HG02588 (cell line): ENCODE results near the gene RNF26.

Experiments used
- ATAC-seq: cut with Tn5 transposase; IDR thresholded peaks from one replicate; pipeline ENCODE4 v1.9.1; 2021; ENCODE audit warnings: mild to moderate bottlenecking, moderate library complexity; ENCODE audit not compliant: unreplicated experiment

Gene RNF26

GRCh38 chr11:119335655-119336543 is 1.6 kb downstream of the RNF26 start:
- no peak for ATAC-seq

GRCh38 chr11:119336744-119337469 is 2.6 kb downstream of the RNF26 start:
- no peak for ATAC-seq

GRCh38 chr11:119337581-119338317 is 3.4 kb downstream of the RNF26 start:
- no peak for ATAC-seq

- no peak for ATAC-seq
Observed at GRCh38 chr11:119338318-119338890, 4.1 kb downstream of the RNF26 start.

- ATAC-seq = no peak
Observed at GRCh38 chr11:119338965-119339588, 4.8 kb downstream of the RNF26 start.

- ATAC-seq = no peak
Observed at GRCh38 chr11:119339589-119340334, 5.4 kb downstream of the RNF26 start.

- no peak for ATAC-seq
Observed at GRCh38 chr11:119340335-119341221, 6.3 kb downstream of the RNF26 start, which contains the start of gene C1QTNF5. C1QTNF5 (minus strand) TSS chr11:119340883; CDS start chr11:119340397, 486 bp downstream.

GRCh38 chr11:119341222-119342022 is 7.1 kb downstream of the RNF26 start:
- no peak for ATAC-seq

GRCh38 chr11:119342023-119342300 is 7.6 kb downstream of the RNF26 start:
- no peak for ATAC-seq

- no peak for ATAC-seq
Observed at GRCh38 chr11:119342362-119343130, 8.2 kb downstream of the RNF26 start.

- no peak for ATAC-seq
Observed at GRCh38 chr11:119343726-119344125, 9.4 kb downstream of the RNF26 start.

GRCh38 chr11:119344291-119345010 is 10.1 kb downstream of the RNF26 start:
- ATAC-seq = no peak

GRCh38 chr11:119345685-119346084 is 11.4 kb downstream of the RNF26 start:
- ATAC-seq = no peak

GRCh38 chr11:119346605-119347004 is 12.3 kb downstream of the RNF26 start, which contains the start of gene MFRP:
MFRP (minus strand) TSS chr11:119346705; CDS start chr11:119346513, 192 bp downstream.
- ATAC-seq = no peak

GRCh38 chr11:119347242-119347641 is 12.9 kb downstream of the RNF26 start:
- ATAC-seq = no peak

- no peak for ATAC-seq
Observed at GRCh38 chr11:119347940-119348605, 13.7 kb downstream of the RNF26 start.
